Activated CD8-positive, alpha-beta T cell treated with anti-CD3 and anti-CD28 coated beads, Interleukin-2, amount 10 ng/mL, durations not matched to agents 7 days and 5 days (primary cell): ENCODE measurements around the gene HBM. TPM values are rescaled to one million over a fixed set of nuclear protein-coding genes. Genes with fewer than 3 reads are reported as not detected.
"Not testable (repeated sequence)": the region's sequence is repeated elsewhere in the genome, so short reads cannot be mapped to it uniquely, and the experiment has no call there.

ENCODE experiments used
- ATAC-seq: fragments of 150-1000 bp; cut with Tn5 transposase; one replicate; pipeline ENCODE4 v1.10.0; 2021; ENCODE audit warnings: moderate library complexity
- CTCF ChIA-PET: fragments of 350-600 bp; sonication (Branson Sonifier 250); formaldehyde crosslinking; loops from one replicate; lab custom pipeline; 2021; ENCODE audit warnings: antibody characterized with exemption; lab: Charles Lee
- POLR2A ChIA-PET: fragments of 350-600 bp; sonication (Branson Sonifier 250); formaldehyde crosslinking; loops from one replicate; lab custom pipeline; 2021; ENCODE audit warnings: antibody characterized with exemption; lab: Charles Lee
- DNase-seq: peaks from one replicate; pipeline ENCODE4 v3.0.0-alpha.2; 2020
- H3K27ac Mint-ChIP-seq: one replicate; pipeline ENCODE4 v1.8.0; 2021; ENCODE audit warnings: mild to moderate bottlenecking, mixed read lengths
- H3K27me3 Mint-ChIP-seq: one replicate; pipeline ENCODE4 v1.8.0; 2021; ENCODE audit warnings: low read depth, mixed read lengths
- H3K36me3 Mint-ChIP-seq: one replicate; pipeline ENCODE4 v1.8.0; 2021; ENCODE audit warnings: low read depth, mixed read lengths
- H3K4me1 Mint-ChIP-seq: one replicate; pipeline ENCODE4 v1.8.0; 2021; ENCODE audit warnings: low read depth, mixed read lengths
- H3K4me3 Mint-ChIP-seq: one replicate; pipeline ENCODE4 v1.8.0; 2021; ENCODE audit warnings: mild to moderate bottlenecking, mixed read lengths
- H3K9me3 Mint-ChIP-seq: one replicate; pipeline ENCODE4 v1.8.0; 2022; ENCODE audit warnings: mixed read lengths; ENCODE audit not compliant: insufficient read depth
- total RNA-seq, 2 experiments: library from RNA; stranded (reverse); gene quantifications; one replicate each; pipeline ENCODE4 v1.2.3, GENCODE V29; 2021

HBM gene
- total RNA-seq, 2 experiments from 2014 or later, result not detected

GRCh38 chr16:193441-193840 is 27.7 kb downstream of the HBM start:
- ATAC-seq (no peak), DNase-seq (no peak)
- POLR2A ChIA-PET, result no interaction called here
- H3K36me3 Mint-ChIP-seq, result peaks cover 53% of the 10 kb centered on the region
- no peaks in the 10 kb centered on the region for H3K9me3 Mint-ChIP-seq
- H3K4me3 Mint-ChIP-seq, result no peak overlapping the region
- no peaks in the 10 kb centered on the region for H3K27me3 Mint-ChIP-seq
- CTCF ChIA-PET, result no interaction called here
- H3K4me1 Mint-ChIP-seq, result peaks cover 5% of the 10 kb centered on the region
- H3K27ac Mint-ChIP-seq, result no peak overlapping the region

GRCh38 chr16:194516-194915 is 28.7 kb downstream of the HBM start:
- Mint-ChIP-seq H3K9me3 (no peaks in the 10 kb centered on the region), H3K27ac (no peak overlapping the region), H3K27me3 (no peaks in the 10 kb centered on the region), H3K36me3 (peaks cover 52% of the 10 kb centered on the region), H3K4me3 (no peak overlapping the region), H3K4me1 (no peaks in the 10 kb centered on the region)
- ChIA-PET CTCF (interaction anchor here (1.5 kb wide), 1 partner anchor 77 kb away, joined by 5 read pairs; no protein-coding TSS in a partner anchor), POLR2A (no interaction called here)
- DNase-seq (no peak), ATAC-seq (no peak)

GRCh38 chr16:200388-200787 is 34.6 kb downstream of the HBM start:
- ChIA-PET CTCF (no interaction called here), POLR2A (no interaction called here)
- peaks cover 48% of the 10 kb centered on the region for H3K36me3 Mint-ChIP-seq
- no peaks in the 10 kb centered on the region for H3K27me3 Mint-ChIP-seq
- no peaks in the 10 kb centered on the region for H3K4me1 Mint-ChIP-seq
- DNase-seq, result no peak
- H3K27ac Mint-ChIP-seq, result no peak overlapping the region
- no peak overlapping the region for H3K4me3 Mint-ChIP-seq
- ATAC-seq, result no peak
- no peaks in the 10 kb centered on the region for H3K9me3 Mint-ChIP-seq

- no peak for ATAC-seq
Observed at GRCh38 chr16:203246-203645, 37.5 kb downstream of the HBM start.

GRCh38 chr16:204046-204445 is 38.3 kb downstream of the HBM start:
- H3K9me3 Mint-ChIP-seq, H3K4me3 Mint-ChIP-seq, ATAC-seq, CTCF ChIA-PET, H3K27ac Mint-ChIP-seq, DNase-seq, POLR2A ChIA-PET, H3K4me1 Mint-ChIP-seq, H3K27me3 Mint-ChIP-seq: not testable (repeated sequence)
- peaks cover 49% of the 10 kb centered on the region for H3K36me3 Mint-ChIP-seq

More at GRCh38 chr16:203246-203645, 37.5 kb downstream of the HBM start:
- CTCF ChIA-PET, result no interaction called here
- peaks cover 54% of the 10 kb centered on the region for H3K36me3 Mint-ChIP-seq
- POLR2A ChIA-PET, result no interaction called here
- H3K4me3 Mint-ChIP-seq, result no peak overlapping the region
- no peak overlapping the region for H3K27ac Mint-ChIP-seq
- no peak for DNase-seq
- peaks cover 8% of the 10 kb centered on the region for H3K4me1 Mint-ChIP-seq
- no peaks in the 10 kb centered on the region for H3K27me3 Mint-ChIP-seq
- no peaks in the 10 kb centered on the region for H3K9me3 Mint-ChIP-seq

GRCh38 chr16:209359-209758 is 43.6 kb downstream of the HBM start:
- H3K4me1 Mint-ChIP-seq, H3K27ac Mint-ChIP-seq, POLR2A ChIA-PET, H3K9me3 Mint-ChIP-seq, H3K4me3 Mint-ChIP-seq, DNase-seq, ATAC-seq, H3K27me3 Mint-ChIP-seq: not testable (repeated sequence)
- H3K36me3 Mint-ChIP-seq, result peaks cover 49% of the 10 kb centered on the region
- CTCF ChIA-PET, result interaction anchor here (1.3 to 2.4 kb wide), 2 partner anchors 102 to 113 kb away, joined by 3 to 7 read pairs; no protein-coding TSS in a partner anchor

GRCh38 chr16:211631-212180 is 45.9 kb downstream of the HBM start:
- H3K27me3 Mint-ChIP-seq, DNase-seq, H3K9me3 Mint-ChIP-seq, H3K4me3 Mint-ChIP-seq, H3K4me1 Mint-ChIP-seq, H3K27ac Mint-ChIP-seq, ATAC-seq, POLR2A ChIA-PET: not testable (repeated sequence)
- H3K36me3 Mint-ChIP-seq, result peaks cover 46% of the 10 kb centered on the region
- CTCF ChIA-PET, result interaction anchor here (1.4 to 1.6 kb wide), 2 partner anchors 105 to 151 kb away, joined by 4 to 5 read pairs; no protein-coding TSS in a partner anchor

- no peak for DNase-seq
- Mint-ChIP-seq H3K9me3 (no peaks in the 10 kb centered on the region), H3K4me1 (no peaks in the 10 kb centered on the region), H3K4me3 (no peak overlapping the region), H3K36me3 (peaks cover 45% of the 10 kb centered on the region), H3K27me3 (no peaks in the 10 kb centered on the region), H3K27ac (no peak overlapping the region)
- ChIA-PET CTCF (interaction anchor here (0.8 to 1.4 kb wide), 2 partner anchors 22 to 106 kb away, joined by 3 to 5 read pairs; no protein-coding TSS in a partner anchor), POLR2A (no interaction called here)
- no peak for ATAC-seq
Observed at GRCh38 chr16:212999-213398, 47.2 kb downstream of the HBM start.

Other genes starting within 250 kb of the HBM start
- gene POLR3K, start 112.4 kb upstream of the HBM start, total RNA-seq, result 10 to 100 TPM; 47.7 to 48.2 TPM
- 10 to 100 TPM; 62.3 to 63.2 TPM for gene SNRNP25, start 112.2 kb upstream of the HBM start, total RNA-seq
- gene RHBDF1, start 93.3 kb upstream of the HBM start, total RNA-seq, result under 1 TPM in 1 of 2 experiments, not detected in 1; 0.40 TPM
- gene MPG, start 87.8 kb upstream of the HBM start, total RNA-seq, result 10 to 100 TPM; 48.6 to 49.3 TPM
- 10 to 100 TPM; 30.8 to 36.8 TPM for gene NPRL3, start 27.3 kb upstream of the HBM start, total RNA-seq
- not detected for gene HBZ, start 13.3 kb upstream of the HBM start, total RNA-seq
- not detected for gene HBA2, start 6.9 kb downstream of the HBM start, total RNA-seq
- gene HBA1, start 10.7 kb downstream of the HBM start, total RNA-seq, result not detected
- gene HBQ1, start 14.5 kb downstream of the HBM start, total RNA-seq, result not detected
- 10 to 100 TPM; 56.1 to 58.4 TPM for gene LUC7L, start 63.5 kb downstream of the HBM start, total RNA-seq
- gene FAM234A, start 68.8 kb downstream of the HBM start, total RNA-seq, result 10 to 100 TPM; 10.9 to 11.8 TPM
- gene RGS11, start 110.0 kb downstream of the HBM start, total RNA-seq, result not detected
- not detected for gene ARHGDIG, start 114.6 kb downstream of the HBM start, total RNA-seq
- gene PDIA2, start 117.2 kb downstream of the HBM start, total RNA-seq, result not detected
- 10 to 100 TPM; 25.1 to 26.1 TPM for gene AXIN1, start 186.7 kb downstream of the HBM start, total RNA-seq
- gene MRPL28, start 204.6 kb downstream of the HBM start, total RNA-seq, result 10 to 100 TPM; 95.3 to 95.8 TPM
- gene PGAP6, start 216.0 kb downstream of the HBM start, total RNA-seq, result 10 to 100 TPM; 80.6 to 85.8 TPM
- 1 to 10 TPM; 5.2 to 6.8 TPM for gene NME4, start 231.2 kb downstream of the HBM start, total RNA-seq
- 1 to 10 TPM; 4.7 to 6.3 TPM for gene DECR2, start 235.9 kb downstream of the HBM start, total RNA-seq